ENCODE results near the gene MRPL58. TPM values are rescaled to one million over a fixed set of nuclear protein-coding genes. Genes with fewer than 3 reads are reported as not detected.

The MRPL58 gene
- total and polyA plus RNA-seq, 2 donors (not counting 1 experiment from before 2014, with no cell fraction given): 20.8 to 21.6 TPM

DNA sequence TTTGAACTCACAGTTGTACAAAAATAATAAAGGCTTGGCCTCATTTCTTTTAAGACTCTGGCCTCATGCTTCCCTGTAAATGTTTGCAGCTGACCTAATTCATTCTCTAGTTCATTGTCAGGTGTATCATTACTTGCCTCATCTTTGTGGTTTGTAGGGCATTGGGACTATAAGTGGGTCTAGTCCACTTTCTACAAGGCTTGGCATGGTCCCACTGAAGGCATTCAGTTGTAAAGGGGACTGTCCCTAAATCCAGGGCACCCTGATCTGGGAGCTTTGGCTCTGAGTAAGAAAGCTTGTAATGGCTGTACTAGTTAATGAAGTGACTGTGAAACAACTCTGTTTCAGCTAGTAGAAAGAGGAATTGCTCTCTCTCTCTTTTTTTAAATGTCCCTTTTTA lies 37.2 kb downstream of the MRPL58 start:
- Mint-ChIP-seq H3K27ac (no peak overlapping the region), H3K9me3 (ENCODE audit: insufficient read depth) (no peaks in the 10 kb centered on the region), H3K4me3 (no peak overlapping the region), H3K4me1 (peaks cover 25% of the 10 kb centered on the region), H3K27me3 (no peaks in the 10 kb centered on the region)
- Histone ChIP-seq H3K9me3 (ENCODE audit: control extremely low read depth in 1 of 3, control insufficient read depth in 2 of 3, insufficient read depth in 1 of 3, low read length in 2 of 3) (no peaks in the 10 kb centered on the region), H3K79me2 (ENCODE audit: control insufficient read depth, insufficient read depth, low read length) (peaks cover 17% of the 10 kb centered on the region), H2AFZ (ENCODE audit: insufficient read depth, low read depth, low read length, poor library complexity, severe bottlenecking) (no peak overlapping the region), H3K36me3 (replicated peaks in 1 of 2; ENCODE audit: control extremely low read depth in 1 of 2, control insufficient read depth in 1 of 2, extremely low read depth in 1 of 2, insufficient read depth in 2 of 2, low read length in 1 of 2) (peaks cover 0 to 15% of the 10 kb centered on the region in 2 experiments), H3K4me3 (ENCODE audit: control extremely low read depth in 1 of 5, extremely low read depth in 1 of 5, insufficient read depth in 1 of 5, low read depth in 2 of 5, low read length in 4 of 5) (no peak overlapping the region), H3K27ac (ENCODE audit: low read length in 2 of 2) (no peak overlapping the region), H3K4me1 (ENCODE audit: control insufficient read depth in 2 of 2, insufficient read depth in 2 of 2, low read length in 2 of 2) (peaks cover 13 to 16% of the 10 kb centered on the region in 2 donors), H3K4me2 (replicated peaks; ENCODE audit: low read depth, low read length, poor library complexity, severe bottlenecking) (no peak overlapping the region), H3K27me3 (replicated peaks in 1 of 4; ENCODE audit: control extremely low read depth in 1 of 4, control insufficient read depth in 3 of 4, insufficient read depth in 4 of 4, low read length in 3 of 4) (no peaks in the 10 kb centered on the region), H3K9ac (ENCODE audit: low read length) (no peak overlapping the region), H4K20me1 (ENCODE audit: control insufficient read depth, insufficient read depth, low read length, poor library complexity, severe bottlenecking) (no peaks in the 10 kb centered on the region)
- ATAC-seq (ENCODE audit: low read depth) (no peak), DNase-seq (no peak)
- TF ChIP-seq EZH2 (IDR thresholded peaks at IDR 0.05; ENCODE audit: borderline replicate concordance, insufficient read depth, low read depth, low read length, poor library complexity, severe bottlenecking): no peak
- TF ChIP-seq, protein P1, sequence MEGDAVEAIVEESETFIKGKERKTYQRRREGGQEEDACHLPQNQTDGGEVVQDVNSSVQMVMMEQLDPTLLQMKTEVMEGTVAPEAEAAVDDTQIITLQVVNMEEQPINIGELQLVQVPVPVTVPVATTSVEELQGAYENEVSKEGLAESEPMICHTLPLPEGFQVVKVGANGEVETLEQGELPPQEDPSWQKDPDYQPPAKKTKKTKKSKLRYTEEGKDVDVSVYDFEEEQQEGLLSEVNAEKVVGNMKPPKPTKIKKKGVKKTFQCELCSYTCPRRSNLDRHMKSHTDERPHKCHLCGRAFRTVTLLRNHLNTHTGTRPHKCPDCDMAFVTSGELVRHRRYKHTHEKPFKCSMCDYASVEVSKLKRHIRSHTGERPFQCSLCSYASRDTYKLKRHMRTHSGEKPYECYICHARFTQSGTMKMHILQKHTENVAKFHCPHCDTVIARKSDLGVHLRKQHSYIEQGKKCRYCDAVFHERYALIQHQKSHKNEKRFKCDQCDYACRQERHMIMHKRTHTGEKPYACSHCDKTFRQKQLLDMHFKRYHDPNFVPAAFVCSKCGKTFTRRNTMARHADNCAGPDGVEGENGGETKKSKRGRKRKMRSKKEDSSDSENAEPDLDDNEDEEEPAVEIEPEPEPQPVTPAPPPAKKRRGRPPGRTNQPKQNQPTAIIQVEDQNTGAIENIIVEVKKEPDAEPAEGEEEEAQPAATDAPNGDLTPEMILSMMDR (IDR thresholded peaks at IDR 0.05): no peak
- POLR2A ChIA-PET: no interaction called here
- CTCF ChIA-PET: interaction anchor here (0.8 to 2.3 kb wide), 3 partner anchors 10 to 122 kb away, joined by 3 to 6 read pairs (median 4); no protein-coding TSS in a partner anchor
- intact Hi-C loops (cut with micrococcal nuclease): loop anchor here (5.0 to 10.0 kb wide), 2 partner anchors 133 to 155 kb away; partner anchors contain the start of genes NUP85 and SUMO2

GRCh38 chr17:75051941-75052340 lies 39.5 kb downstream of the MRPL58 start:
- Mint-ChIP-seq H3K27ac (no peak overlapping the region), H3K4me1 (peaks cover 15% of the 10 kb centered on the region), H3K9me3 (ENCODE audit: insufficient read depth) (no peaks in the 10 kb centered on the region), H3K27me3 (no peaks in the 10 kb centered on the region), H3K4me3 (no peak overlapping the region)
- TF ChIP-seq EZH2 (IDR thresholded peaks at IDR 0.05; ENCODE audit: borderline replicate concordance, insufficient read depth, low read depth, low read length, poor library complexity, severe bottlenecking): no peak
- TF ChIP-seq, protein P1 (IDR thresholded peaks at IDR 0.05): no peak
- H3K79me2 ChIP-seq (ENCODE audit: control insufficient read depth, insufficient read depth, low read length): peaks cover 11% of the 10 kb centered on the region
- no peak for DNase-seq
- ATAC-seq (ENCODE audit: low read depth): no peak
- POLR2A ChIA-PET: no interaction called here
- 93% methylated on average over 2 of the region's 2 CpGs for WGBS (ENCODE audit: insufficient coverage)
- peaks cover 0 to 19% of the 10 kb centered on the region in 2 experiments for H3K36me3 ChIP-seq (replicated peaks in 1 of 2; ENCODE audit: control extremely low read depth in 1 of 2, control insufficient read depth in 1 of 2, extremely low read depth in 1 of 2, insufficient read depth in 2 of 2, low read length in 1 of 2)
- no peaks in the 10 kb centered on the region for H3K9me3 ChIP-seq (ENCODE audit: control extremely low read depth in 1 of 3, control insufficient read depth in 2 of 3, insufficient read depth in 1 of 3, low read length in 2 of 3)
- no peaks in the 10 kb centered on the region for H3K27me3 ChIP-seq (replicated peaks in 1 of 4; ENCODE audit: control extremely low read depth in 1 of 4, control insufficient read depth in 3 of 4, insufficient read depth in 4 of 4, low read length in 3 of 4)
- no peaks in the 10 kb centered on the region for H4K20me1 ChIP-seq (ENCODE audit: control insufficient read depth, insufficient read depth, low read length, poor library complexity, severe bottlenecking)
- CTCF ChIA-PET: interaction anchor here (1.0 to 2.3 kb wide), 2 partner anchors 62 to 90 kb away, joined by 3 to 7 read pairs; no protein-coding TSS in a partner anchor
- H3K4me3 ChIP-seq (ENCODE audit: control extremely low read depth in 1 of 5, extremely low read depth in 1 of 5, insufficient read depth in 1 of 5, low read depth in 2 of 5, low read length in 4 of 5): no peak overlapping the region
- no peak overlapping the region for H3K9ac ChIP-seq (ENCODE audit: low read length)
- no peak overlapping the region for H2AFZ ChIP-seq (ENCODE audit: insufficient read depth, low read depth, low read length, poor library complexity, severe bottlenecking)
- H3K27ac ChIP-seq (ENCODE audit: low read length in 2 of 2): no peak overlapping the region
- H3K4me2 ChIP-seq (replicated peaks; ENCODE audit: low read depth, low read length, poor library complexity, severe bottlenecking): no peak overlapping the region
- intact Hi-C loops (cut with micrococcal nuclease): no loop called here
- H3K4me1 ChIP-seq (ENCODE audit: control insufficient read depth in 2 of 2, insufficient read depth in 2 of 2, low read length in 2 of 2): peaks cover 9 to 10% of the 10 kb centered on the region in 2 donors

Measured in B cell (primary cell).